Activated gamma-delta T cell treated with anti-CD3 and anti-CD28 coated beads, Interleukin-2, amount 50 U/mL, for 16 hours (primary cell): ENCODE measurements around the gene LTBP1.
"Not testable (repeated sequence)": the region's sequence is repeated elsewhere in the genome, so short reads cannot be mapped to it uniquely, and the experiment has no call there.

ENCODE experiments used
- DNase-seq: peaks from one replicate; pipeline ENCODE4 v3.0.0-alpha.2; 2020; ENCODE audit warnings: low read depth

The LTBP1 gene

GRCh38 chr2:32962690-32963089, 15.9 kb downstream of the LTBP1 start:
- DNase-seq: no peak

GRCh38 chr2:32963941-32964340, 17.2 kb downstream of the LTBP1 start:
- DNase-seq: no peak

- no peak for DNase-seq
These were observed 18.9 kb downstream of the LTBP1 start for GRCh38 chr2:32965523-32966171.

- DNase-seq: no peak
These were observed 22.9 kb downstream of the LTBP1 start for GRCh38 chr2:32969444-32970162.

- DNase-seq: not testable (repeated sequence)
These were observed 27.0 kb downstream of the LTBP1 start for GRCh38 chr2:32973772-32974171.

- DNase-seq: no peak
These were observed 29.8 kb downstream of the LTBP1 start for GRCh38 chr2:32976409-32977063.

GRCh38 chr2:32977228-32977758, 30.5 kb downstream of the LTBP1 start:
- no peak for DNase-seq

- no peak for DNase-seq
These were observed 34.9 kb downstream of the LTBP1 start for GRCh38 chr2:32981612-32982011.

- DNase-seq: not testable (repeated sequence)
These were observed 36.6 kb downstream of the LTBP1 start for GRCh38 chr2:32983193-32983924.

- DNase-seq: no peak
These were observed 39.7 kb downstream of the LTBP1 start for GRCh38 chr2:32986480-32986879.

- no peak for DNase-seq
These were observed 41.8 kb downstream of the LTBP1 start for GRCh38 chr2:32988525-32988924.

- DNase-seq: no peak
These were observed 43.8 kb downstream of the LTBP1 start for GRCh38 chr2:32990556-32990955.

- no peak for DNase-seq
These were observed 44.5 kb downstream of the LTBP1 start for GRCh38 chr2:32991091-32991845.

GRCh38 chr2:32993005-32993539, 46.3 kb downstream of the LTBP1 start:
- no peak for DNase-seq

- DNase-seq: no peak
These were observed 51.0 kb downstream of the LTBP1 start for GRCh38 chr2:32997705-32998104.

- no peak for DNase-seq
These were observed 54.2 kb downstream of the LTBP1 start for GRCh38 chr2:33000986-33001385.

- DNase-seq: no peak
These were observed 55.1 kb downstream of the LTBP1 start for GRCh38 chr2:33001823-33002222.

GRCh38 chr2:33002863-33003262, 56.1 kb downstream of the LTBP1 start:
- DNase-seq: no peak

- DNase-seq: no peak
These were observed 58.3 kb downstream of the LTBP1 start for GRCh38 chr2:33005057-33005456.

- no peak for DNase-seq
These were observed 62.0 kb downstream of the LTBP1 start for GRCh38 chr2:33008716-33009115.

- no peak for DNase-seq
These were observed 62.5 kb downstream of the LTBP1 start for GRCh38 chr2:33009249-33009648.
